Hepatocyte (in vitro differentiated cells): ENCODE results near the gene PRDM1. TPM values are rescaled to one million over a fixed set of nuclear protein-coding genes. Genes with fewer than 3 reads are reported as not detected.

ENCODE experiments used
- DNase-seq: peaks from one replicate; pipeline ENCODE4 v3.0.0-alpha.2; 2016; ENCODE audit warnings: low spot score
- H2AFZ ChIP-seq: fragments of 200-600 bp; sonication (generic); 2 replicates; pipeline ENCODE4 v1.6.0; 2016; ENCODE audit warnings: antibody characterized with exemption, mild to moderate bottlenecking
- H3K27ac ChIP-seq: fragments of 200-600 bp; sonication (generic); 2 replicates; pipeline ENCODE4 v1.5.1; 2016; ENCODE audit warnings: mild to moderate bottlenecking
- H3K27me3 ChIP-seq: fragments of 200-600 bp; sonication (generic); 2 replicates; pipeline ENCODE4 v1.6.1; 2016
- H3K36me3 ChIP-seq: fragments of 200-600 bp; sonication (generic); replicated peaks from 2 replicates; pipeline ENCODE4 v1.5.1; 2016; ENCODE audit warnings: low read depth; ENCODE audit not compliant: insufficient read depth
- H3K4me1 ChIP-seq: fragments of 200-600 bp; sonication (generic); 2 replicates; pipeline ENCODE4 v1.5.1; 2016; ENCODE audit warnings: mild to moderate bottlenecking, moderate library complexity; ENCODE audit not compliant: insufficient read depth
- H3K4me2 ChIP-seq: fragments of 200-600 bp; sonication (generic); 2 replicates; pipeline ENCODE4 v1.6.0; 2016
- H3K4me3 ChIP-seq: fragments of 200-600 bp; sonication (generic); 2 replicates; pipeline ENCODE4 v1.5.1; 2016; ENCODE audit warnings: mild to moderate bottlenecking
- H3K79me2 ChIP-seq: fragments of 200-600 bp; sonication (generic); 2 replicates; pipeline ENCODE4 v1.6.0; 2017; ENCODE audit warnings: mild to moderate bottlenecking
- H3K9me2 ChIP-seq: fragments of 200-600 bp; sonication (generic); replicated peaks from 2 replicates; pipeline ENCODE4 v1.6.0; 2017; ENCODE audit warnings: mild to moderate bottlenecking; ENCODE audit not compliant: insufficient read depth
- H3K9me3 ChIP-seq: fragments of 200-600 bp; sonication (generic); 2 replicates; pipeline ENCODE4 v1.5.1; 2016; ENCODE audit warnings: low read depth, mild to moderate bottlenecking
- H4K20me1 ChIP-seq: fragments of 200-600 bp; sonication (generic); 2 replicates; pipeline ENCODE4 v1.6.0; 2016; ENCODE audit warnings: mild to moderate bottlenecking; ENCODE audit not compliant: insufficient read depth, poor library complexity, severe bottlenecking
- EZH2 ChIP-seq: fragments of 200-600 bp; sonication (generic); IDR thresholded peaks from 2 replicates; pipeline ENCODE4 v1.6.1; 2016; ENCODE audit warnings: antibody characterized with exemption, mild to moderate bottlenecking, borderline replicate concordance
- EZH2phosphoT487 ChIP-seq: fragments of 200-600 bp; sonication (generic); IDR thresholded peaks from one replicate; pipeline ENCODE4 v1.6.1; 2018; ENCODE audit warnings: antibody characterized with exemption, mild to moderate bottlenecking, low read depth, moderate library complexity; ENCODE audit not compliant: unreplicated experiment, severe bottlenecking
- WGBS: methylation state at CpG from one replicate; pipeline ENCODE4 v1.1.6; 2016; ENCODE audit warnings: low lambda C conversion rate; ENCODE audit errors: missing lambda C conversion rate; 5-methylcytosine and 5-hydroxymethylcytosine counted together
- polyA plus RNA-seq: library from polyadenylated mRNA; unstranded; fragments of >200 nt; fragmentation: Nextera tagmentation; extraction: Ambion mirVana; gene quantifications from 2 replicates; pipeline ENCODE4 v1.2.1, GENCODE V29; 2016
- total RNA-seq: library from RNA; depleted of rRNA; stranded (reverse); fragments of >200 nt; gene quantifications from 2 replicates; pipeline ENCODE4 v1.2.3, GENCODE V29; 2014
- TF ChIP-seq, protein P1 (sequence below): fragments of 200-600 bp; sonication (generic); IDR thresholded peaks from 2 replicates; pipeline ENCODE4 v1.5.1; 2016; ENCODE audit warnings: antibody characterized with exemption, mild to moderate bottlenecking; ENCODE audit not compliant: poor library complexity

PRDM1 gene
- total and polyA plus RNA-seq, 2 experiments from 2014 or later = 18.0 to 19.3 TPM

DNA sequence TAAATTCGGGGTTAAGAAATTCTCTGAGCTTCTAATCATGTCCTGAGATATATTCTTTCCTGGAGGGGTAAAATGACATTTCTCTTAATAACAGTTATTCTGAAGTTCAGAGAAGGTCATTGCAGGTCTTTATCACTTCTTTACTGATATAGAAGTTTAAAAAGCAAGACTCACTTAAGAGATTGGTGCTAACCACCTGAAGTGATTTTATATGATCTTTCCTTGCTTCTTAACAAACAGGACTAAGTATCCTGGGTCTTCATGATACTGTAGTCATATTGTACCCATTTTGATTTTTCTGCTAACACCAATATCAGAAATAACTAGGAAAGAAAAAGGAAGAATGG, 39.3 kb upstream of the PRDM1 start:
- no peaks in the 10 kb centered on the region for H3K36me3 ChIP-seq
- no peaks in the 10 kb centered on the region for H3K9me3 ChIP-seq
- peak overlapping the region; percentile 80 for H3K27ac ChIP-seq
- H2AFZ ChIP-seq = no peak overlapping the region
- peak overlapping the region; percentile 73 for H3K4me2 ChIP-seq
- 50% methylated on average over 1 of the region's 1 CpG for whole genome bisulfite sequencing
- no peaks in the 10 kb centered on the region for H3K4me1 ChIP-seq
- peaks cover 19% of the 10 kb centered on the region for H3K79me2 ChIP-seq
- TF ChIP-seq EZH2 (no peak), EZH2phosphoT487 (no peak)
- TF ChIP-seq, protein P1, sequence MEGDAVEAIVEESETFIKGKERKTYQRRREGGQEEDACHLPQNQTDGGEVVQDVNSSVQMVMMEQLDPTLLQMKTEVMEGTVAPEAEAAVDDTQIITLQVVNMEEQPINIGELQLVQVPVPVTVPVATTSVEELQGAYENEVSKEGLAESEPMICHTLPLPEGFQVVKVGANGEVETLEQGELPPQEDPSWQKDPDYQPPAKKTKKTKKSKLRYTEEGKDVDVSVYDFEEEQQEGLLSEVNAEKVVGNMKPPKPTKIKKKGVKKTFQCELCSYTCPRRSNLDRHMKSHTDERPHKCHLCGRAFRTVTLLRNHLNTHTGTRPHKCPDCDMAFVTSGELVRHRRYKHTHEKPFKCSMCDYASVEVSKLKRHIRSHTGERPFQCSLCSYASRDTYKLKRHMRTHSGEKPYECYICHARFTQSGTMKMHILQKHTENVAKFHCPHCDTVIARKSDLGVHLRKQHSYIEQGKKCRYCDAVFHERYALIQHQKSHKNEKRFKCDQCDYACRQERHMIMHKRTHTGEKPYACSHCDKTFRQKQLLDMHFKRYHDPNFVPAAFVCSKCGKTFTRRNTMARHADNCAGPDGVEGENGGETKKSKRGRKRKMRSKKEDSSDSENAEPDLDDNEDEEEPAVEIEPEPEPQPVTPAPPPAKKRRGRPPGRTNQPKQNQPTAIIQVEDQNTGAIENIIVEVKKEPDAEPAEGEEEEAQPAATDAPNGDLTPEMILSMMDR = no peak
- H3K9me2 ChIP-seq = no peaks in the 10 kb centered on the region
- H3K27me3 ChIP-seq = peaks cover 3% of the 10 kb centered on the region
- H4K20me1 ChIP-seq = no peaks in the 10 kb centered on the region
- DNase-seq = no peak
- peak overlapping the region; percentile 22 for H3K4me3 ChIP-seq

DNA sequence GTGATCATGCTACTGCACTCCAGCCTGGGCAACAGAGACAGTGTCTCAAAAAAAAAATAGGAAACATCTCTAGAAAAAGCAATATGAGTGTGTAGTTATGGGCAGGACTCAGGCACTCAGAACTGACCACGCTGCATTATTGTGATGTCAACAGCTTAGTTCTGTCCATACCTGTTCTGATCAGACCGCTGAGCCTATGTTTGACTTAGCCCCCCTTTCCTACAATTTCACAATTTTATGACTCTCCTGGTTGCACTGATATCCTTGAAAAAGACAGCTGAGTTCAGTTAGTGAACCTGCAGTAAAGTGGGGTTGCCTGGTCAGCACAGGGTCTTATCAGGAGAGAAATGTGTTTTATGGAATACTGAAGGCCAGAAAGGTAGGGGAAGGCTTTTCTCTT, 37.8 kb upstream of the PRDM1 start:
- Histone ChIP-seq H3K79me2 (peaks cover 19% of the 10 kb centered on the region), H3K27ac (peak overlapping the region; percentile 80), H3K9me2 (no peaks in the 10 kb centered on the region), H3K9me3 (no peaks in the 10 kb centered on the region), H2AFZ (no peak overlapping the region), H3K4me1 (no peaks in the 10 kb centered on the region), H3K4me3 (no peak overlapping the region), H3K36me3 (no peaks in the 10 kb centered on the region), H3K27me3 (peaks cover 3% of the 10 kb centered on the region), H3K4me2 (peak overlapping the region; percentile 73), H4K20me1 (no peaks in the 10 kb centered on the region)
- peak; percentile 31 for DNase-seq
- TF ChIP-seq, protein P1 = no peak
- TF ChIP-seq EZH2phosphoT487 = no peak
- TF ChIP-seq EZH2 = no peak
- WGBS = 40% methylated on average over 2 of the region's 2 CpGs

DNA sequence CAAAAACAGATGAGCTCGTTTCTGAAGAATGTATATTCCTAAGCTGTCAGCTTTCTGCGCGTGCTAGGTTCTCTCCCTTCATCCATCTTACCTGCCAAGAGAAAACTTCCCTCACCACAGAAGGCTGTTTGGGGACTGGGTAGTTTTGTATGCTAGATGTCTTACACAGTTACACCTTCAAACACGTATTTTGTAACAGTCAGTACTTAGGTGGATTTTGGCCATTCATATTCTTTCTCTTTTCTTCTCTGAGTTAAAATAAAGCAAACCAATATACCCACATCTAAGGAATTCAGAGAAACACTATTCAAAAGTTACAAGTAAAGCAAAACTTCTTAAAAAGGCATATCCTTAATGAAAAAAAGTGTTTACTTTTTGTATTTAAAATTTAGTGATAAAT, 35.6 kb upstream of the PRDM1 start:
- Histone ChIP-seq H3K4me3 (no peak overlapping the region), H3K9me3 (no peaks in the 10 kb centered on the region), H3K27me3 (peaks cover 3% of the 10 kb centered on the region), H3K27ac (peak overlapping the region; percentile 80), H3K9me2 (no peaks in the 10 kb centered on the region), H3K79me2 (peaks cover 23% of the 10 kb centered on the region), H3K36me3 (no peaks in the 10 kb centered on the region), H4K20me1 (no peaks in the 10 kb centered on the region), H2AFZ (no peak overlapping the region), H3K4me1 (no peaks in the 10 kb centered on the region), H3K4me2 (peak overlapping the region; percentile 73)
- no peak for DNase-seq
- TF ChIP-seq, protein P1 = no peak
- TF ChIP-seq EZH2phosphoT487 = no peak
- TF ChIP-seq EZH2 = no peak
- WGBS = 56% methylated on average over 4 of the region's 4 CpGs

DNA sequence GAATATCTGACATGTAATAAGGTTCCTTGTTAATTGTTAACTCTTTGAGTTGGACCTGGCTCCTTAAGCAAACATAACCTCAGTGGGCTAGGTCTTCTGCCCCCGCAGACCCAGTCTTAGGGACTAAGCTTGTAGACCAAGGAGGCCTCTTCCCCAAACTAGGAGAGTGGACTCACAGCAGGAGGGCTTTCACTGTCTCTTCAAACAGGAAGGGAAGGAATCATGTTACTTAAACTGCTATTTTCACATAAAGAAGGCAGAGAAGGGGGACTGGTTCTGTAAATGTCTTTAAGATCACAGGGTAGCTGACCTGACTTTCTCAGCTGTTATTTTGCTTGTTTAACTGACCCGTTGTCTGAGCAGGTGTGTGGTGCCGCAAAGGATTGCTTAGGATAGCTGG, 34.9 kb upstream of the PRDM1 start:
- no peak for DNase-seq
- no peaks in the 10 kb centered on the region for H3K9me2 ChIP-seq
- no peak overlapping the region for H2AFZ ChIP-seq
- H3K4me1 ChIP-seq = peaks cover 3% of the 10 kb centered on the region
- no peak for TF ChIP-seq EZH2
- TF ChIP-seq EZH2phosphoT487 = no peak
- TF ChIP-seq, protein P1 = no peak
- no peaks in the 10 kb centered on the region for H3K36me3 ChIP-seq
- H3K4me2 ChIP-seq = peak overlapping the region; percentile 73
- WGBS = 34% methylated on average over 3 of the region's 3 CpGs
- H3K79me2 ChIP-seq = peaks cover 23% of the 10 kb centered on the region
- no peaks in the 10 kb centered on the region for H3K9me3 ChIP-seq
- peaks cover 3% of the 10 kb centered on the region for H3K27me3 ChIP-seq
- H3K4me3 ChIP-seq = no peak overlapping the region
- no peaks in the 10 kb centered on the region for H4K20me1 ChIP-seq
- peak overlapping the region; percentile 65 for H3K27ac ChIP-seq
